ENCODE results near the gene SZRD1. TPM values are rescaled to one million over a fixed set of nuclear protein-coding genes. Genes with fewer than 3 reads are reported as not detected.

The SZRD1 gene
- total RNA-seq, 1 donor from 2014 or later = 108 TPM

Other genes starting within 250 kb of the SZRD1 start
- 7.3 TPM for gene EPHA2, start 211.2 kb upstream of the SZRD1 start, total RNA-seq
- 2.8 TPM for gene ARHGEF19, start 154.6 kb upstream of the SZRD1 start, total RNA-seq
- gene CPLANE2, start 130.1 kb upstream of the SZRD1 start, total RNA-seq = 11.8 TPM
- gene FBXO42, start 14.8 kb upstream of the SZRD1 start, total RNA-seq = 21.9 TPM
- not detected for gene SPATA21, start 70.2 kb downstream of the SZRD1 start, total RNA-seq
- gene NECAP2, start 73.5 kb downstream of the SZRD1 start, total RNA-seq = 17.7 TPM
- 4,572 TPM for gene RNU1-1, start 147.0 kb downstream of the SZRD1 start, total RNA-seq
- 12.4 TPM for gene NBPF1, start 246.3 kb downstream of the SZRD1 start, total RNA-seq